Measurements from ENCODE around the gene SRSF5.

Gene SRSF5

DNA sequence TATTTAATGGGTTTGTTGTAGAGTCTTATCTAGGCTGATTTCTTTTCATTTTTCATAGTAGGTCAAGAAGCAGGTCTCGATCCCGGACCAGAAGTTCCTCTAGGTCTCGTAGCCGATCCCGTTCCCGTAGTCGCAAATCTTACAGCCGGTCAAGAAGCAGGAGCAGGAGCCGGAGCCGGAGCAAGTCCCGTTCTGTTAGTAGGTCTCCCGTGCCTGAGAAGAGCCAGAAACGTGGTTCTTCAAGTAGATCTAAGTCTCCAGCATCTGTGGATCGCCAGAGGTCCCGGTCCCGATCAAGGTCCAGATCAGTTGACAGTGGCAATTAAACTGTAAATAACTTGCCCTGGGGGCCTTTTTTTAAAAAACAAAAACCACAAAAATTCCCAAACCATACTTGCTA, 4.2 kb downstream of the SRSF5 start:
- no peak for DNase-seq

DNA sequence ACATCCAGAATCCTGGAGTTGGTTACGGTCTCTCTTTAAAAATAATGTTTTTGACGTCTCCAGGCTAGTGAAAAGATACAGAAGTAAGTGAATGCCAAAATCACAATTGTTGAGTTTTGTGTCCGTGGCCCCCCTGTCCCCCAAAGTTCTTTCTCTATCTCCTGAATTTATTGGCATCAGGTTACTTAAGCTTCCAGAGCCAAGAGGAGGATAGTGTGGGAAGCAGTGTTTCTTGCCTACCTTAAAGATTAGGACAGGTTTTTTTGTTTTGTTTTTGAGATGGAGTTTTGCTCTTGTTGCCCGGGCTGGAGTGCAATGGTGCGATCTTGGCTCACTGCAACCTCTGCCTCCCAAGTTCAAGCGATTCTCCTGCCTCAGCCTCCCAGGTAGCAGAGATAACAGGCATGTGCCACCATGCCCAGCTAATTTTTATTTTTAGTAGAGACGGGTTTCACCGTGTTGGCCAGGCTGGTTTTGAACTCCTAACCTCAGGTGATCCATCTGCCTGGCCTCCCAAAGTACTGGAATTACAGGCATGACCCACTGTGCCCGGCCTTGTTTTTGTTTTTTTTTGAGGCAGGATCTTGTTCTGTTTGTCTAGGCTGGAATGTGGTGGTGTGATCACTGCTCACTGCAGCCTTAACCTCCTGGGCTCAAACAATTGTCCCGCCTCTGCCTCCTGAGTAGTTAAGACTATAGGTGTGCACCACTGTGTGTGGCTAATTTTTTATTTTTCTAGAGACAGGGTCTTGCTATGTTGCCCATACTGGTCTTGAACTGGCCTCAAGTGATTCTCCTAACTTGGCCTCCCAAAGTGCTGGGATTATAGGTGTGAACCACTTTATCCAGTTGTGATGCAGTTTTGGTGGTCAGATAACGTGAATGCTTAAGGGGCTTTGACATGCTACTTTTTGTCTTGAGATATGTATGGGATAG, 5.4 kb downstream of the SRSF5 start:
- no peak for DNase-seq

GRCh38 chr14:69773571-69774276, 6.8 kb downstream of the SRSF5 start:
- DNase-seq: no peak

GRCh38 chr14:69775012-69775411, 8.1 kb downstream of the SRSF5 start:
- DNase-seq: no peak

DNA sequence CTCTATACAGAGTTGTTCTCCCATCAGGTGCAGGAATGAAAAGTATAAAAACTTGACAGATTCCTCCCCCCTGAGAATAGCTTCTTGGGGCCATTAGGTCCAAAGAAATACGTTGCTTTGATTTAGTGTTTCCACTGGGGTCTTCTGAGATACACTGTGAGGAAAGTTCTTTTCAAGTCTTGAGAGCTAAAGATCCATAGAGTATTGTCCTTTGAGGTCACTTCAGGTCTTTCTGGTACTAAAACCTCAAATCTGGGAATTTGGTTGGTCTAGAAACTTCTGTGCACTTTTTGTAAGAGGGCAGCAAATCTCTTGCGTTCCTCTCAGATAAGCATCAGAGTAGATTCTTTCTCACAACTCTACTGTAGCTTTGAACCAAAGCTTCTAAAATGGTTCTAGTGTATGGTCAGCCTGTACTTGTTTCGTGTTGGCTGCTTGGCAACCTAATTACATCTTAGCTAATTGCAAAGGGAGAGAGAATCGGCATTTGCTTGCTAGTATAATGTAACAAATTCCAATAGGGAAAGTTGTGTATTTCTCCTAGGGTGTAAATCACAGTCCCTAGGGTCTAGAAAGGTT, 10.0 kb downstream of the SRSF5 start:
- no peak for DNase-seq

- no peak for DNase-seq
These were observed 12.1 kb downstream of the SRSF5 start for GRCh38 chr14:69779088-69779487.

DNA sequence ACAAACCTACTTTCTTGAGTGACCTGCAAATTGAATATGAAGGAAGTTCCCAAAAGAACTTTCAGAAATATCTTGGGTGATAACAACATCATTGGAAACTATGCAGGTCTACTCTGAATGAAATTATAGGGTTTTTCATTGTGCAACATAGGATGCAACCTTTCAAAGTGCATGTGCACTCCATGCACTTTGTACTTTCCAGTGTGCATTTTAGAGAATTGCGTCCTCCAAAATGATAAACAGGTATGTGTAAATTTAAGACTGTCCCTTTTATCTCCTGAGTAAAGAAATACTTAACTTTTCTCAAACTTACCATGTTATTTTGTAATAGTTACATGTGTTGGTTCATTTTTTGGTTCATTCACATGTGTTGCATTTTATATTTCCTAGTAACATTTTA, 13.2 kb downstream of the SRSF5 start:
- DNase-seq: no peak

DNA sequence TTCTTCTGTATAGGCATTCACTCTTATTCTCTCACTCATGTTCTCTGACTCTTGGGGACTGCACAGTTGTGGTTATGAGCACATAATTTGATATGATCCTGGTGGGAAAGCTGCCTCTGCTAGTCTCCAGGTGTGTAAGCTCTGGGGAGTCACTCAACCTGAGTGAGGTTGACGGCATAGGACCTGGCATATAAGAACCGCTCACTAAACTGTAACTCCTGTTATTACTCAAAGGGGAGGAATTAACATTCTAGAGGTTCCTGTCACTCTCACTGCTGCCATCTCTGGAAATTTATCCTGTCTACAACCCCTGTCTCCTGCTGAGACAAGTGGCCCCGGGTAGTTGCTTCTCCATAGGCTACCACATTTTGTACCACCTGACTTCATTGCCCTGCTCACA, 14.0 kb downstream of the SRSF5 start:
- DNase-seq: no peak

GRCh38 chr14:69784942-69785341, 18.0 kb downstream of the SRSF5 start:
- no peak for DNase-seq

DNA sequence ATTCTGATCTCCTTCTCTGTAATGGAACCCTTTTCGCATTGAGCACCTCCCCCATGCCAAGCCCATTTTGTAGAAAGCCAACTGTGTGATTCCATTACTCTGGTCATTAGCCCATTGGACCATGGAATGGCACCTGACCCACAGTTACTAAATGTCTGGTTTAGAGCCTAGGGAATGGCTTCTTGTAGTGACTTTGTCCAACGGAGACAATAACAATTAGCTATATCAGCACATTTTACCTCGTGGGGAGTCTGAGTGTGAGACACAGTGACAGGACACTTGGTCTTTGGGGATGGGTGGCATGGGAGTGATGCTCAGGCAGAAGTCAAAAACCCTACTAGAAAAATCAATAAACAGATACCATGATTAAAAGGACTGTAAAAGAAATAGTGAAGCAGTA, 19.7 kb downstream of the SRSF5 start:
- no peak for DNase-seq

- no peak for DNase-seq
These were observed 22.2 kb downstream of the SRSF5 start for GRCh38 chr14:69789118-69789640.

DNA sequence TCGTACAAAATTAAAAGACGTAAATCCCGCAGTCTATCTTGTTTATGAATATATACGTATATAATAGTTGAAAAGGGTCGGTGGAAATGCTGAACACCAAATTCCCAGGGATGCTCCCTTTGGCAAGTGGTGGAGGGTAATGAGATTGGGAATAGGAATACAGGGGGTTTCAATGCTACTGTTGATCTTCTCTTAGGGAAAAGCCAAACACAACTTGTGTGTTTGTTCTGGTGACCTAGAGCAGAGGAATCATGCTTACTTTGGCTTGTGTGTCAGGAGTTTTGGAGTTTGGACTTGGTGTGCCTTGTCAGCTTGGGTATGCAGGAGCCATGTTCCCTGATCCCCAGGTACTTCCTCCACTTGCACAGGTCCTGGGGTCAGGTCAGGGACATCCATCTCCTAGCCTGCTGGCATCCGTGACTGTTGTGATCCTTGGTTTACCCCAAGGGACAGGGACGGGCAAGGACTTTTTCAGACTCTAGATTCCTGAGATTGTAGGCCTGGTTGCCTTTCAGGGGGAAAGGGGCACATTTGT, 26.0 kb downstream of the SRSF5 start:
- DNase-seq: no peak

DNA sequence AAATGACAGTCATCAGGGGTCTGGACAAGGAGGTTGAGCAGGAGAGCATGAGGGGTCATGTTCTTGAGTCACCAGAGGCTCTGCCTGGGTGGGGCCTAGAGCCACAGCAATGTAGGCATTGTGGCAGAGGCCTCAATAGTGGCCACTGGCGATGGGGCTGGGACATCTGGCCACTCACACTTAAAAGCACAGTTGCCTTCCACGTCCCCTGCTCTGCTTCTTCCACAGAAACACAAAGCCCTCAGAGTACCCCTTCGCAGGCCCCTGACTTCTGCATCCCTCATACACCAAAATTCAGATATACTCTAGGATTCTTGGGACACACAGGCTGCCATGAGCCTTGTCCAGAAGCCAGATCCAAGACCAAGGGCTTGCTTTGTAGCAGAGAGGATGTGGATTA, 27.8 kb downstream of the SRSF5 start:
- DNase-seq: no peak

DNA sequence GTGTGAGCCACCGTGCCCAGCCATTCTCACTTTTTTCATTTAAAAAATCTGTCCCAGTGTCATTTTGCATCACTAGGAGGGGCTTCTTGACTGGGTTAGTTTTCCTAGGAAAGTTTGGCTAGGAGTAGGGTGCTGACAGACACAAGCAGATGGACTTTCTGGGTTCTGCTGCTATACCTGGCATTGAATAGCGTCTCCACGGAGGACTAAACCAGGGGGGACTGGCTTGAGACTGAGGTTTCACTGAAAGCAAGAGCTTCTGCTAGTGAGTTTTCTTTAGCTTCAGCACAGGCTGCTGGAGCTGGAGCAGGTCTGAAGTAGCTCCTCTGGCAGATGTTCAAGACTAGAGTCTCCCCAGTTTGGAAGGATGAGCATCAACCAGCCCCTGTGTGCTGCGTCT, 28.7 kb downstream of the SRSF5 start:
- no peak for DNase-seq

DNA sequence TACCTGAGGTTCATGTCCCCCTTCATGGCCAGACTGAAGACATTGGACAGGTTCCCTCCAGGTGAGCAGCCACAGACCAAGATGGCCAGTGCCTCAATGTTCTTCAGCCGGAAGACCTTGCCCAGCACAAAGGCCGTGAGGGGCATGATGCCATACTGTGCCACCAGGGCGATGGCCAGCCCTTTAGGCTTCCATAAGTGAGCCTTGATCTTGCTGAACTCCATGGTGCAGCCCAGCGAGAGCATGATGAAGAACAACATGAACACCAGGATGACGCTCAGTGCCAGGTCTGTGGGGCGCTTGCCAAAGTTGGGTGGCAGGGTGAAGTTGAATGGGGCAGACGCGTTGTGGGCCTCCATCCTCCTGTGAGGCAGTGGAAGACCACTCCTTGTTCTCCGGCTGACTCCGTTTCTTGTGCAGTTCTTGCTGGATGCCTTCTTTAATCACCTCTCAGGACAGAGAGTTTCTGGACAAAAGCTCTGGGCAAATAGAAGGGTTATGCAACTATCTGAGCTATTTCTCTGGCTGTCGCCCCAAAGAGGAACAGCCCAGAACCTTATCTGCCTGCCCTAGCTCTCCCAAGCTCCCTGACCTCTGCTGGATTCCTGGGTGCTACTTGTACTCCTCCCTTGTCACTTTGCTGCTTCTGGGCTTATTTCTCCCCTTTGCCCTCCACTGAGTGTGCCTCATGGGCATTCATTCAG, 30.0 kb downstream of the SRSF5 start, which contains the start of gene SLC10A1:
Gene SLC10A1 (minus strand): TSS at position 445 of the 704 bp plus-strand sequence. CDS start 86 bp downstream, at position 359.
- no peak for DNase-seq

GRCh38 chr14:69797573-69798338, 30.8 kb downstream of the SRSF5 start:
- no peak for DNase-seq

GRCh38 chr14:69798339-69798735, 31.4 kb downstream of the SRSF5 start:
- DNase-seq: no peak

GRCh38 chr14:69803753-69804152, 36.8 kb downstream of the SRSF5 start:
- DNase-seq: no peak

DNA sequence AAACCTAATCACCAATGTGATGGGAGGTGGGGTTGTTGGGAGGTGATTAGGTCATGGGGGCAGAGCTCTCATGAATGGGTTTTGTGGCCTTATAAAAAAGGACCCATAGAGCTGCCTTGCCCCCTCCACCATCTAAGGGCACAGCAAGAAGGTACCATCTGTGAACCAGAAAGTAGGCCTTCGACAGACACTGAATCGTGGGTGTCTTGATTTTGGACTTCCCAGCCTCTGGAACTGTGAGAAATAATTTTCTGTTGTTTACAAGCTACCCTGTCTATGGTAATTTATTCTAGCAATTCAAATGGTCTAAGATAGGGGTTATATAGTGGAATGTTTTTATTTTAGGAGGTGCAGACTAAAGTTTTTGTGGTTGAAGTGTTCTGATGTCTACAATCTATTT, 38.0 kb downstream of the SRSF5 start:
- DNase-seq: no peak

DNA sequence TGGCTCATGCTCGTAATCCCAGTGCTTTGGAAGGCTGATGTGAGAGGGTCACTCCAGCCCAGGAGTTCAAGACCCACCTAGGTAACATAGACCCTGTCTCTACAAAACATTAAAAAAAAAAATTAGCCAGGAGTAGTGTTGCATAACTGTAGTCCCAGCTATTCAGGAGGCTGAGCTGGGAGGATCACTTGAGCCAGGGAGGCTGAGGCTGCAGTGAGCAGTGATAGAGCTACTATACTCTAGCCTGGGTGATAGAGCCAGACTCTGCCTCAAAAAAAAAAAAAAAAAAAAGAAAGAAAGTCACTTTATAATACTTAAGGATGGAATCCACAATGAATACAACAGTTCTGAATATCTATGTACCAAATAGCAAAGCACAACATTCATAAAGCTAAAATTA, 40.2 kb downstream of the SRSF5 start:
- no peak for DNase-seq

DNA sequence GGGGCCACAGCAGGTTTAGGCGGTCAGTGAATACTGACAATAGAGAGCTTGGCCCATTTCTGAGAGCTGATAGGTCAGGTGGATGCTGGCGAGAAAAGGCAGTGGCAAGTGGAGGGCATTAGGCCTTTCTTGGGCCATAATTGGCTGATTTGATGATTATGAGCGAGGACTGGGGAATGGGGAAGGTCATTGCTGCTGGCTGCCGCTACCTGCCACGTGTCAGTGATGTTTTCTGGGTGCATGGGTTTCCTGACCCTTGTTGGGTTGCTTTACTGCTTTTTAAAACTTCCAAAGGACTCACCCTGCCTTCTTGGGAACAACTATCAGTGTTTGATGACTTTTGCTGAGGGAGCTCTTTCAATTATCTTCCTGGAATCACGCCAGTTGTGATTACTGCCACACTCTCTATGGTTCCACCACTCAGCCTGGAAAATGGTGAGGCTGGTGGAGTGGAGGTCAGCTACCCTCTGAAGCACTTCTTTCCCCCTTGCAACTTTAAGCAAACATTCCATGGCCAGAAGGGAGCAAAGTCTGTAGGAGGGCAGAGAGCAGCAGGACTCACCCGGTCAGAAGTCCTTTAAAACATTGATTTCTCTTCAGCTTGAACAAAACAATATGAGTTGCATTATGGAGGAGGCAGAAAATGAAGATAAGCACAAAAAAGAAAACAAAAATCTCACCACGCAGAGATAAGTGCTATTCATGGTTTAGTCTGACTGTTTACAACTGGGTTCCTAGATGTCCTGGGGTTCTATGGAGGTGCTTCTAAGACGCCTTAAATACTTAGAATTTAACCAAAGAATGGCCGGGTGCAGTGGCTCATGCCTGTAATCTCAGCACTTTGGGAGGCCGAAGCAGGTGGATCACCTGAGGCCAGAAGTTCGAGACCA, 42.2 kb downstream of the SRSF5 start:
- no peak for DNase-seq
